Measurements from ENCODE around the gene GGCX. TPM values are rescaled to one million over a fixed set of nuclear protein-coding genes. Genes with fewer than 3 reads are reported as not detected.

The GGCX gene
- 145 TPM for total RNA-seq (ENCODE audit: unreplicated experiment)
- long read RNA-seq, full-length matches to known transcripts = 43 of 53 reads
- long read RNA-seq, partial matches to known transcripts = 1 of 53 reads
- long read RNA-seq, other reads (novel, unspliced or antisense) = 9 of 53 reads

GRCh38 chr2:85561280-85562212, at the start of gene GGCX:
Gene GGCX, minus strand, starts transcription at chr2:85561493. Its CDS starts 65 bp downstream, at chr2:85561428.
- Mint-ChIP-seq H3K4me1 (ENCODE audit: unreplicated experiment) (peaks cover 29% of the 10 kb centered on the region), H3K27ac (ENCODE audit: unreplicated experiment) (peak within 1 kb of the TSS; percentile 95)
- DNase-seq (ENCODE audit: low spot score) = peak; percentile 95

GRCh38 chr2:85607268-85608215, 46.2 kb upstream of the GGCX start:
- peaks cover 20% of the 10 kb centered on the region for H3K36me3 Mint-ChIP-seq (ENCODE audit: low read depth, unreplicated experiment)
- H3K27ac Mint-ChIP-seq (ENCODE audit: unreplicated experiment) = peak overlapping the region; percentile 7
- no peaks in the 10 kb centered on the region for H3K9me3 Mint-ChIP-seq (ENCODE audit: unreplicated experiment)
- DNase-seq (ENCODE audit: low spot score) = no peak
- H3K4me3 Mint-ChIP-seq (ENCODE audit: unreplicated experiment) = peak overlapping the region; percentile 56
- no peak for TF ChIP-seq CTCF (IDR thresholded peaks at IDR 0.05; ENCODE audit: unreplicated experiment)
- peaks cover 12% of the 10 kb centered on the region for H3K27me3 Mint-ChIP-seq (ENCODE audit: unreplicated experiment)
- H3K4me1 Mint-ChIP-seq (ENCODE audit: unreplicated experiment) = peaks cover 30% of the 10 kb centered on the region

More at GRCh38 chr2:85561280-85562212, at the start of gene GGCX:
- H3K36me3 Mint-ChIP-seq (ENCODE audit: low read depth, unreplicated experiment) = peaks cover 9% of the 10 kb centered on the region
- peaks cover 7% of the 10 kb centered on the region for H3K27me3 Mint-ChIP-seq (ENCODE audit: unreplicated experiment)
- H3K9me3 Mint-ChIP-seq (ENCODE audit: unreplicated experiment) = no peaks in the 10 kb centered on the region
- no peak for TF ChIP-seq CTCF (IDR thresholded peaks at IDR 0.05; ENCODE audit: unreplicated experiment)
- H3K4me3 Mint-ChIP-seq (ENCODE audit: unreplicated experiment) = peak within 1 kb of the TSS; percentile 98

GRCh38 chr2:85606116-85606455, 44.8 kb upstream of the GGCX start:
- Mint-ChIP-seq H3K27me3 (ENCODE audit: unreplicated experiment) (peaks cover 12% of the 10 kb centered on the region), H3K4me1 (ENCODE audit: unreplicated experiment) (peaks cover 30% of the 10 kb centered on the region), H3K9me3 (ENCODE audit: unreplicated experiment) (no peaks in the 10 kb centered on the region), H3K36me3 (ENCODE audit: low read depth, unreplicated experiment) (peaks cover 17% of the 10 kb centered on the region), H3K27ac (ENCODE audit: unreplicated experiment) (no peak overlapping the region), H3K4me3 (ENCODE audit: unreplicated experiment) (peak overlapping the region; percentile 22)
- no peak for DNase-seq (ENCODE audit: low spot score)
- TF ChIP-seq CTCF (IDR thresholded peaks at IDR 0.05; ENCODE audit: unreplicated experiment) = no peak

GRCh38 chr2:85605406-85606115, 44.3 kb upstream of the GGCX start:
- no peak for DNase-seq (ENCODE audit: low spot score)
- Mint-ChIP-seq H3K27me3 (ENCODE audit: unreplicated experiment) (peaks cover 12% of the 10 kb centered on the region), H3K27ac (ENCODE audit: unreplicated experiment) (no peak overlapping the region), H3K4me1 (ENCODE audit: unreplicated experiment) (peaks cover 30% of the 10 kb centered on the region), H3K9me3 (ENCODE audit: unreplicated experiment) (no peaks in the 10 kb centered on the region), H3K4me3 (ENCODE audit: unreplicated experiment) (peak overlapping the region; percentile 22), H3K36me3 (ENCODE audit: low read depth, unreplicated experiment) (peaks cover 19% of the 10 kb centered on the region)
- TF ChIP-seq CTCF (IDR thresholded peaks at IDR 0.05; ENCODE audit: unreplicated experiment) = no peak
